Measurements from ENCODE around the gene SPOCK1. TPM values are rescaled to one million over a fixed set of nuclear protein-coding genes. Genes with fewer than 3 reads are reported as not detected.

The SPOCK1 gene
- total RNA-seq, 1 experiment from 2014 or later = not detected

- no peak for DNase-seq (ENCODE audit: low spot score)
Measured at GRCh38 chr5:137329586-137330296, 169.4 kb downstream of the SPOCK1 start.

- no peak for DNase-seq (ENCODE audit: low spot score)
Measured at GRCh38 chr5:137328991-137329390, 170.1 kb downstream of the SPOCK1 start.

GRCh38 chr5:137328463-137328862, 170.7 kb downstream of the SPOCK1 start:
- DNase-seq (ENCODE audit: low spot score) = no peak

GRCh38 chr5:137325721-137326120, 173.4 kb downstream of the SPOCK1 start:
- no peak for DNase-seq (ENCODE audit: low spot score)

- peak; percentile 62 for DNase-seq (ENCODE audit: low spot score)
Measured at GRCh38 chr5:137320056-137321045, 178.8 kb downstream of the SPOCK1 start.

GRCh38 chr5:137318027-137318426, 181.1 kb downstream of the SPOCK1 start:
- DNase-seq (ENCODE audit: low spot score) = no peak

GRCh38 chr5:137316346-137316736, 182.8 kb downstream of the SPOCK1 start:
- DNase-seq (ENCODE audit: low spot score) = no peak

GRCh38 chr5:137315534-137316345, 183.4 kb downstream of the SPOCK1 start:
- DNase-seq (ENCODE audit: low spot score) = no peak

- no peak for DNase-seq (ENCODE audit: low spot score)
Measured at GRCh38 chr5:137315109-137315508, 184.0 kb downstream of the SPOCK1 start.

GRCh38 chr5:137313526-137314175, 185.5 kb downstream of the SPOCK1 start:
- DNase-seq (ENCODE audit: low spot score) = no peak

- no peak for DNase-seq (ENCODE audit: low spot score)
Measured at GRCh38 chr5:137312011-137312410, 187.1 kb downstream of the SPOCK1 start.

- peak; percentile 33 for DNase-seq (ENCODE audit: low spot score)
Measured at GRCh38 chr5:137310051-137310730, 188.9 kb downstream of the SPOCK1 start.

- DNase-seq (ENCODE audit: low spot score) = no peak
Measured at GRCh38 chr5:137309290-137309689, 189.8 kb downstream of the SPOCK1 start.

GRCh38 chr5:137308311-137308710, 190.8 kb downstream of the SPOCK1 start:
- no peak for DNase-seq (ENCODE audit: low spot score)

GRCh38 chr5:137306903-137307302, 192.2 kb downstream of the SPOCK1 start:
- no peak for DNase-seq (ENCODE audit: low spot score)

- DNase-seq (ENCODE audit: low spot score) = no peak
Measured at GRCh38 chr5:137305971-137306602, 193.0 kb downstream of the SPOCK1 start.

GRCh38 chr5:137304226-137304874, 194.8 kb downstream of the SPOCK1 start:
- DNase-seq (ENCODE audit: low spot score) = no peak

- no peak for DNase-seq (ENCODE audit: low spot score)
Measured at GRCh38 chr5:137303509-137303908, 195.6 kb downstream of the SPOCK1 start.

- no peak for DNase-seq (ENCODE audit: low spot score)
Measured at GRCh38 chr5:137300411-137301240, 198.5 kb downstream of the SPOCK1 start.
